HepG2 (cell line): ENCODE data around the gene ANAPC2. TPM values are rescaled to one million over a fixed set of nuclear protein-coding genes. Genes with fewer than 3 reads are reported as not detected.

Experiments
- ARNT ChIP-seq: fragments of 450-650 bp; IDR thresholded peaks from 2 replicates; pipeline ENCODE4 v1.6.1; 2017
- ATF3 ChIP-seq: sonication (generic); formaldehyde crosslinking; IDR thresholded peaks from 2 replicates; pipeline ENCODE4 v1.4.0; 2020; ENCODE audit warnings: missing genetic modification reagents
- DBP ChIP-seq: sonication (generic); formaldehyde crosslinking; IDR thresholded peaks from 2 replicates; pipeline ENCODE4 v1.4.0; 2020; ENCODE audit warnings: missing genetic modification reagents; ENCODE audit errors: not compliant biosample characterization
- GLMP ChIP-seq: sonication (generic); formaldehyde crosslinking; IDR thresholded peaks from 2 replicates; pipeline ENCODE4 v1.9.0; 2021; ENCODE audit warnings: missing genetic modification reagents, mild to moderate bottlenecking, borderline replicate concordance
- MAX ChIP-seq: IDR thresholded peaks from 2 replicates; pipeline ENCODE4 v1.6.1; 2012; ENCODE audit warnings: inconsistent platforms
- MED8 ChIP-seq: sonication (generic); formaldehyde crosslinking; IDR thresholded peaks from 2 replicates; pipeline ENCODE4 v1.8.1; 2023; ENCODE audit warnings: mild to moderate bottlenecking, missing genetic modification reagents; ENCODE audit not compliant: insufficient replicate concordance
- MTF1 ChIP-seq: sonication (generic); formaldehyde crosslinking; IDR thresholded peaks from 2 replicates; pipeline ENCODE4 v1.5.0; 2020; ENCODE audit warnings: missing genetic modification reagents
- NCOR1 ChIP-seq: fragments of 200-600 bp; sonication (generic); IDR thresholded peaks from 2 replicates; pipeline ENCODE4 v1.7.0; 2017; ENCODE audit warnings: antibody characterized with exemption, low read length, borderline replicate concordance
- PHF8 ChIP-seq: sonication (generic); formaldehyde crosslinking; IDR thresholded peaks from 2 replicates; pipeline ENCODE4 v1.5.0; 2020; ENCODE audit warnings: missing genetic modification reagents
- RFX5 ChIP-seq: IDR thresholded peaks from 2 replicates; pipeline ENCODE4 v1.6.1; 2011; ENCODE audit warnings: low read depth, low read length, improper control_type of control experiment
- ZBTB10 ChIP-seq: sonication (generic); formaldehyde crosslinking; IDR thresholded peaks from 2 replicates; pipeline ENCODE4 v1.4.0; 2020; ENCODE audit warnings: missing genetic modification reagents, borderline replicate concordance
- ZBTB20 ChIP-seq: sonication (generic); formaldehyde crosslinking; IDR thresholded peaks from 2 replicates; pipeline ENCODE4 v1.8.1; 2023; ENCODE audit warnings: missing genetic modification reagents, low read depth, mild to moderate bottlenecking, borderline replicate concordance
- ZBTB44 ChIP-seq: sonication (generic); formaldehyde crosslinking; IDR thresholded peaks from 2 replicates; pipeline ENCODE4 v1.4.0; 2020; ENCODE audit warnings: missing genetic modification reagents
- ZMAT5 ChIP-seq: sonication (generic); formaldehyde crosslinking; IDR thresholded peaks from 2 replicates; pipeline ENCODE4 v1.5.0; 2020; ENCODE audit warnings: mild to moderate bottlenecking, low read depth, missing genetic modification reagents, borderline replicate concordance
- ZNF143 ChIP-seq: sonication (generic); formaldehyde crosslinking; IDR thresholded peaks from 2 replicates; pipeline ENCODE4 v1.4.0; 2020; ENCODE audit warnings: missing genetic modification reagents
- ZNF232 ChIP-seq: sonication (generic); formaldehyde crosslinking; IDR thresholded peaks from 2 replicates; pipeline ENCODE4 v1.4.0; 2020; ENCODE audit warnings: missing genetic modification reagents, borderline replicate concordance
- ZNF577 ChIP-seq: sonication (generic); formaldehyde crosslinking; IDR thresholded peaks from 2 replicates; pipeline ENCODE4 v1.4.0; 2020; ENCODE audit warnings: mild to moderate bottlenecking, low read depth, missing genetic modification reagents, borderline replicate concordance
- ZUFSP ChIP-seq: sonication (generic); formaldehyde crosslinking; IDR thresholded peaks from 2 replicates; pipeline ENCODE4 v1.9.0; 2021; ENCODE audit warnings: missing genetic modification reagents, mild to moderate bottlenecking, borderline replicate concordance
- polyA plus RNA-seq, 8 experiments: library from polyadenylated mRNA; depleted of rRNA in 3 of 8; stranded (reverse) in 7 of 8; unstranded in 1 of 8; fragments of >200 nt; fragmentation: Illumina TruSeq in 4 of 8; extraction: Trizol in 4 of 8; gene quantifications; 2 replicates each; pipeline versions ENCODE4 v1.2.1 to v1.2.3, GENCODE V29; 2011 to 2016; ENCODE audit warnings: low read depth in 4 of 8, missing spikeins in 1 of 8, mixed read lengths in 1 of 8; ENCODE audit not compliant: insufficient read depth in 1 of 8
- total RNA-seq, 5 experiments: library from RNA; depleted of rRNA; stranded (reverse); fragments of >200 nt; fragmentation: Illumina TruSeq; extraction: Trizol; gene quantifications; 2 replicates each; pipeline ENCODE4 v1.2.3, GENCODE V29; 2016; ENCODE audit warnings: low read depth in 1 of 5

Gene ANAPC2
- total and polyA plus RNA-seq, 2 of the 13 experiments (the other 11 are each of a cell fraction or from before 2014, with no cell fraction given): 12.3 to 15.4 TPM

- TF ChIP-seq ARNT (no peak), ZBTB20 (CRISPR knock-in tag) (peak; percentile 24; the same call in 1 of the 2 replicates), ZNF232 (peak; percentile 26; the same call in 1 of the 2 replicates), MAX (no peak), MED8 (CRISPR knock-in tag) (no peak), ZNF577 (CRISPR knock-in tag) (no peak), RFX5 (no peak), PHF8 (CRISPR knock-in tag) (0 out of 2 replicates have a peak, but pooled peaks have one; percentile 24), ZMAT5 (no peak), DBP (CRISPR knock-in tag) (no peak), ZBTB44 (CRISPR knock-in tag) (no peak), ZUFSP (CRISPR knock-in tag) (no peak), ZNF143 (CRISPR knock-in tag) (0 out of 2 replicates have a peak, but pooled peaks have one; percentile 16), ZBTB10 (CRISPR knock-in tag) (no peak), ATF3 (CRISPR knock-in tag) (no peak), NCOR1 (0 out of 2 replicates have a peak, but pooled peaks have one; percentile 7), MTF1 (no peak), GLMP (no peak)
Observed at GRCh38 chr9:137217276-137218211, 29.2 kb upstream of the ANAPC2 start (continued).
